Fibroblast of pulmonary artery (primary cell): ENCODE measurements around the gene TRAF1.

Experiments
- DNase-seq: peaks from one replicate; pipeline ENCODE4 v3.0.0-alpha.2; 2010; ENCODE audit warnings: low read depth
- H3K4me3 ChIP-seq: replicated peaks from 2 replicates; pipeline ENCODE4 v1.5.1; 2011; ENCODE audit warnings: low read depth, mild to moderate bottlenecking, control low read depth, low read length, moderate library complexity
- TF ChIP-seq, protein P1 (sequence below): IDR thresholded peaks from 2 replicates; pipeline ENCODE4 v1.5.1; 2011; ENCODE audit warnings: mild to moderate bottlenecking, control low read depth, low read length, inconsistent platforms; ENCODE audit errors: missing control alignments

TRAF1 gene

DNA sequence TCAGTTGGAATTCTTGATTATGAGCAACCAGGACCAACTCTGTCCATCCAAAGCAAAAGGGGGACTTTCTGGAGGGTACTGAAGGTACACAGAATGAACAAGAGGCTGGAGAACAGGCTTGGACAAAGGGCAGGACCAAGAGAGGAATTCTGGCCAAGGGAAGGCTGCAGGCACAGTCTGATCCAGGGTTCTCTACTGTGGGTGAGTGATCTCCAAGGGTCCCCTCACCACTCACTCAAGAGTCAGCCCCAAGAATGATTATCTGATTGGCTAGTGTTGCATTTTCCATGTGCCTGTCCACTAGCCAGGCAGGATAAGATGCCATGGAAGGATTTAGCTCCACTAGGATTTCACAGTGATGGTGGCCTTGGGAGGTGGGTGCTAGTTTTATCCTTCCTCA lies 38.0 kb downstream of the TRAF1 start:
- DNase-seq: no peak
- TF ChIP-seq, protein P1, sequence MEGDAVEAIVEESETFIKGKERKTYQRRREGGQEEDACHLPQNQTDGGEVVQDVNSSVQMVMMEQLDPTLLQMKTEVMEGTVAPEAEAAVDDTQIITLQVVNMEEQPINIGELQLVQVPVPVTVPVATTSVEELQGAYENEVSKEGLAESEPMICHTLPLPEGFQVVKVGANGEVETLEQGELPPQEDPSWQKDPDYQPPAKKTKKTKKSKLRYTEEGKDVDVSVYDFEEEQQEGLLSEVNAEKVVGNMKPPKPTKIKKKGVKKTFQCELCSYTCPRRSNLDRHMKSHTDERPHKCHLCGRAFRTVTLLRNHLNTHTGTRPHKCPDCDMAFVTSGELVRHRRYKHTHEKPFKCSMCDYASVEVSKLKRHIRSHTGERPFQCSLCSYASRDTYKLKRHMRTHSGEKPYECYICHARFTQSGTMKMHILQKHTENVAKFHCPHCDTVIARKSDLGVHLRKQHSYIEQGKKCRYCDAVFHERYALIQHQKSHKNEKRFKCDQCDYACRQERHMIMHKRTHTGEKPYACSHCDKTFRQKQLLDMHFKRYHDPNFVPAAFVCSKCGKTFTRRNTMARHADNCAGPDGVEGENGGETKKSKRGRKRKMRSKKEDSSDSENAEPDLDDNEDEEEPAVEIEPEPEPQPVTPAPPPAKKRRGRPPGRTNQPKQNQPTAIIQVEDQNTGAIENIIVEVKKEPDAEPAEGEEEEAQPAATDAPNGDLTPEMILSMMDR: no peak

DNA sequence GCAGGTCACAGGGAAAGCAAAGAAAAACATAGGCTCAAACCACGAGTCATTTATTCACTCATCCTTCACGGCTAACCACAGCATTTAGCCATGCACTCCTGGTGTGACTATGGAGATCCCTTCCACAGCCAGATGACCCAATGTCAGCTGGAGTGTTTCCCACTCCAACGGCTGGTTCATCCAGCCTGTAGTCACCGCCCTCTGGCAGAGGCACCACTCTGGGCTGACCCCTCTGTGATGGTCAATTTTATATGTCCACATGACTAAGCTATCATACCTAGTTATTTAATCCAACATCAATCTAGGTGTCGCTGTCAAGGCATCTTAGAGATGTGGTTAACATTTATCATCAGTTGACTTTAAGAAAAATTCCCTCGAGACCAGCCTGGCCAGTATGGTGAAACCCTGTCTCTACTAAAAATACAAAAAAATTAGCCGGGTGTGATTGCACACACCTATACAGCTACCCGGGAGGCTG lies 40.1 kb downstream of the TRAF1 start:
- DNase-seq: no peak
- TF ChIP-seq, protein P1: no peak
- no peak overlapping the region for H3K4me3 ChIP-seq

More for the DNA sequence above, 38.0 kb downstream of the TRAF1 start:
- H3K4me3 ChIP-seq: no peak overlapping the region

DNA sequence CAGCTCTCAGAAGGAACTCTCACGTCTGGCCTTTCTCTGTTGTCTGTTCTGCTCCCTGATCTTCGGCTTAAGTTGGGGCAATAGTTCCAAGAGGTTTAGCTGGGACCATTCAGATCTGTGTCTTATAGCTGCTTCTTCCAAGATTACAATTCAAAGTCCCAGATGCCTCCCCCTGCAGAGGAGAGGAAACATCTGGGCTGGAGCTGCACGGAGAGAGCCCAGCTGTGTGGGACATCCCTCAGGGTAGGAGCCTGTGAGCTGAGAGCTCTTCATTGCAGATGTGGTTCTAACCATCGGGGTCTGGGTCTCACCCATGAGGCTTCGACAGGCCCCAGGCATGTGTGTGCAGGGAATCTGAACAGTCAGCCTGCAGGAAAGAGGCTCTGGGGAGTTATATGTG lies 40.6 kb downstream of the TRAF1 start:
- H3K4me3 ChIP-seq: no peak overlapping the region
- no peak for DNase-seq
- TF ChIP-seq, protein P1: no peak

DNA sequence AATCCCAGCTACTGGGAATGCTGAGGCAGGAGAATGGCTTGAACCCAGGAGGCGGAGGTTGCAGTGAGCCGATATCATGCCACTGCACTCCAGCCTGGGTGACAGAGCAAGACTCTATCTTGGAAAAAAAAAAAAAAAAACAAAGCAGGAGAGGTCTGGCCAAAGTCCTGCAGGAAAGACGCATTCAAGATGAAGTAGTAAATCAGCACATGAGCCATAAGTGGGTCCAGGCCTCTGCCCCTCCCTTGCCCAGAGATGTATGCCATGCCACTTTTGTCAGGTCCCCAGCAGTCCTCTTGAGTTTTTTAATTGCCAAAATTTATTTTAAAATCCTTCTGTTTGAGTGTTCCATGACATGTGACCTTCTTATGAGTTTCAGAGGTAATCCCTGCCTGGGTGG lies 41.1 kb downstream of the TRAF1 start:
- no peak for DNase-seq
- no peak overlapping the region for H3K4me3 ChIP-seq
- TF ChIP-seq, protein P1: no peak

DNA sequence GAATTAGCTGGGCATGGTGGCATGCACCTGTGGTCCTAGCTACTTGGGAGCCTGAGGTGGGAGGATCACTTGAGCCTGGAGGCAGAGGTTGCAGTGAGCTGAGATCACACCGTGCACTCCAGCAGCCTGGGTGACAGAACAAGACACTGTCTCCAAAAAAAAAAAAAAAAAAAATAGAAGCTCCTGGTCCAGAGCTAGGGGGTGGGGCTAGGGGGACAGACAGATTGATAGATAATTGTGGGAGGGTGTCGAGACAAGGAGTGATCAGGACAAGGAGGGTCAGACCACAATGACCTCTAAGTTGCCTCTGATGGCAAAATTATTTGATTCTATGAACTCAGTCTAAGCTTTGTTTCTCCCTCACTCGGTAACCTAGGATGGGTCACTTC lies 43.0 kb downstream of the TRAF1 start:
- DNase-seq: no peak
- TF ChIP-seq, protein P1: no peak
- H3K4me3 ChIP-seq: no peak overlapping the region

DNA sequence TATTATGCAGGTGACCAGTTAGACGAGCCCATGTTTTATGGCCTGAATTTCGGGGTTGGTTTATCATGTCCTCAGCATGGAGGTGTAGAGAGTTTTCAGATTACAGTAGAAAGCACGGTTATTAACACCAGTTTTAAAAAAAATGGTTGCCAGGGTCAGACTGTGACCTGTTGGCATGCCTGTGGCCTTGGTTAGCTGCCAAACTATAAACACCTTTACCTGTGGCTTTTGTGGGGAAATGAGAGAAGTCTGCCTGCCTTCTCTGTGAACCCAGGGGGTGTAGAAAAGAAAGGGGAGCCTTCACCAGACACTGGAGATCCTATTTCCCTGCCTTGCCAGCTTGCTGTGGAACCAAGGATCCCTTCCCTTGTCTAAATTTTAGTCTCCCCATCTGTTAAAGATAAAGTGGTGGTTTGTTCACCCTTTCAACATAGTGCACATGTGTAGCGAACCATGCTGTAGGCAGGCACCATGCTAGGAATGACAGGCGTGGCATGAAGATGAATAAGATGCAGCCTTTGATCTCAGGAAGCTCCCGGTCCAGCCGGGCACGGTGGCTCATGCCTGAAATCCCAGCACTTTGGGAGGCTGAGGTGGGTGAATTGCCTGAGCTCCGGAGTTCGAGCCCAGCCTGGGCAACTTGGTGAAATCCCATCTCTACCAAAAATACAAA lies 43.5 kb downstream of the TRAF1 start:
- H3K4me3 ChIP-seq: no peak overlapping the region
- TF ChIP-seq, protein P1: no peak
- no peak for DNase-seq

DNA sequence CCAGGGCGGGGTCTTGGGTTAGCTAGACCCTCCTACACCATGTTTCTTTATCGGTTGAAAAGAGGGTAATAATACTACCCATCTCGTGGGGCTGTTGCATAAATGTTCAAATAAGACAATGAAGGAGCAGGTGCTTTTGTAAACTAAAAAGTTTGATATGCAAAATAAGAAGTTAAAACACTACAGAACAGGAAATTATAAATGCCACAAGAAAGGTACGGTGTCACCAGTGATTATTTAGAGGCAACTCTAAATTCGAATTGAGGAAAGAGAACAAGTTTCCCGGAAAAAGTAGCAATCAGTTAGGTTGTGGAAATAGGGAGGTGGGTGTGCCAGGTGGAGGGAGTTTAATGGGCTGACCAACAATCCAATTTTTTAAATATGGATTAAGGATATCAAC lies 47.1 kb downstream of the TRAF1 start:
- TF ChIP-seq, protein P1: no peak
- DNase-seq: no peak
- H3K4me3 ChIP-seq: no peak overlapping the region
